DND-41 (cell line): ENCODE results near the gene HSPH1.
A peak's percentile ranks its signal among the peaks of the same experiment; 100 is the strongest.

ENCODE experiments used
- ATAC-seq: fragments of 200-7000 bp; cut with Tn5 transposase; 3 replicates; pipeline ENCODE4 v1.9.1; 2021; ENCODE audit warnings: low read depth; ENCODE audit not compliant: insufficient read depth
- DNase-seq: peaks from one replicate; pipeline ENCODE4 v3.0.0-alpha.2; 2020
- H2AFZ ChIP-seq: 2 replicates; pipeline ENCODE4 v1.6.0; 2012; ENCODE audit warnings: low read depth, low read length
- H3K27ac ChIP-seq: 2 replicates; pipeline ENCODE4 v1.5.1; 2012; ENCODE audit warnings: low read length, inconsistent platforms
- H3K27me3 ChIP-seq: fragments of 200-600 bp; sonication (generic); 2 replicates; pipeline ENCODE4 v1.6.0; 2012; ENCODE audit warnings: low read length, mild to moderate bottlenecking, inconsistent platforms; ENCODE audit not compliant: insufficient read depth, poor library complexity
- H3K36me3 ChIP-seq: 2 replicates; pipeline ENCODE4 v1.5.1; 2012; ENCODE audit warnings: low read length, inconsistent platforms; ENCODE audit not compliant: insufficient read depth
- H3K4me1 ChIP-seq: 2 replicates; pipeline ENCODE4 v1.5.1; 2012; ENCODE audit warnings: mild to moderate bottlenecking, low read length; ENCODE audit not compliant: insufficient read depth
- H3K4me2 ChIP-seq: 2 replicates; pipeline ENCODE4 v1.6.0; 2012; ENCODE audit warnings: mild to moderate bottlenecking, moderate library complexity, low read length, inconsistent platforms; ENCODE audit not compliant: insufficient read depth
- H3K4me3 ChIP-seq, 2 experiments: fragments of 200-600 bp in 1 of 2; shearing (Covaris generic) in 1 of 2; 2 replicates each; pipeline ENCODE4 v1.5.1; 2012 to 2016; ENCODE audit warnings: inconsistent platforms in 2 of 2, low read length in 2 of 2, mild to moderate bottlenecking in 2 of 2, low read depth in 1 of 2, moderate library complexity in 1 of 2
- H3K79me2 ChIP-seq: 2 replicates; pipeline ENCODE4 v1.6.0; 2012; ENCODE audit warnings: low read length, inconsistent platforms; ENCODE audit not compliant: insufficient read depth
- H3K9ac ChIP-seq: 2 replicates; pipeline ENCODE4 v1.6.0; 2012; ENCODE audit warnings: low read depth, mild to moderate bottlenecking, inconsistent platforms, low read length, moderate library complexity
- H3K9me3 ChIP-seq: 2 replicates; pipeline ENCODE4 v1.5.1; 2012; ENCODE audit warnings: low read length, moderate library complexity, mild to moderate bottlenecking, inconsistent platforms; ENCODE audit not compliant: insufficient read depth, severe bottlenecking
- H4K20me1 ChIP-seq: 2 replicates; pipeline ENCODE4 v1.6.0; 2012; ENCODE audit warnings: low read length; ENCODE audit not compliant: insufficient read depth
- EZH2 ChIP-seq: IDR thresholded peaks from 3 replicates; pipeline ENCODE4 v1.6.1; 2012; ENCODE audit warnings: borderline replicate concordance, low read depth, mild to moderate bottlenecking, moderate library complexity, low read length, inconsistent platforms; ENCODE audit not compliant: severe bottlenecking
- TF ChIP-seq, protein P1 (sequence below): IDR thresholded peaks from 2 replicates; pipeline ENCODE4 v1.5.1; 2012; ENCODE audit warnings: borderline replicate concordance, low read length, moderate library complexity, mild to moderate bottlenecking; ENCODE audit not compliant: poor library complexity, severe bottlenecking; ENCODE audit errors: extremely low read depth

Gene HSPH1

DNA sequence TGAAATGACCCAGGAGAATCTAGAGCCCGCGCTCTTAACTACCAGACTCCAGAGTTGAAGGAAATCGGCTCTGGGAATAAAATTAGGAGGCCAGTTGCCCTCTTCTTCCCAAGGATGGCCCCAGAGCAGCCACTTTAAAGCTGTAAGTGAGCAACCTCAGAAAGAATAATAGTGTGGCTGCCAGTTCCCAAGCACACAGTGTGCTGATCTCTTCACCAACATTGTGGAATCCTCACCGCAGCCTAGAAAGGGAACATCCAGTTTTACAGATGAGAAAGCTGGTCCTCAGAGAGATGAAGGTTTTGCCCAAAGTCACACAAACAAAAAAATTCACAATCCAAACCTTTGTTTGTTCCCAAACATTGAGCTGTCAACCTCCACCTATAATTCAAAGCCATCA lies 39.6 kb downstream of the HSPH1 start:
- H2AFZ ChIP-seq = no peak overlapping the region
- no peaks in the 10 kb centered on the region for H3K9me3 ChIP-seq
- H3K4me3 ChIP-seq = no peak overlapping the region
- H3K27me3 ChIP-seq = peaks cover 10% of the 10 kb centered on the region
- no peak for TF ChIP-seq EZH2
- TF ChIP-seq, protein P1, sequence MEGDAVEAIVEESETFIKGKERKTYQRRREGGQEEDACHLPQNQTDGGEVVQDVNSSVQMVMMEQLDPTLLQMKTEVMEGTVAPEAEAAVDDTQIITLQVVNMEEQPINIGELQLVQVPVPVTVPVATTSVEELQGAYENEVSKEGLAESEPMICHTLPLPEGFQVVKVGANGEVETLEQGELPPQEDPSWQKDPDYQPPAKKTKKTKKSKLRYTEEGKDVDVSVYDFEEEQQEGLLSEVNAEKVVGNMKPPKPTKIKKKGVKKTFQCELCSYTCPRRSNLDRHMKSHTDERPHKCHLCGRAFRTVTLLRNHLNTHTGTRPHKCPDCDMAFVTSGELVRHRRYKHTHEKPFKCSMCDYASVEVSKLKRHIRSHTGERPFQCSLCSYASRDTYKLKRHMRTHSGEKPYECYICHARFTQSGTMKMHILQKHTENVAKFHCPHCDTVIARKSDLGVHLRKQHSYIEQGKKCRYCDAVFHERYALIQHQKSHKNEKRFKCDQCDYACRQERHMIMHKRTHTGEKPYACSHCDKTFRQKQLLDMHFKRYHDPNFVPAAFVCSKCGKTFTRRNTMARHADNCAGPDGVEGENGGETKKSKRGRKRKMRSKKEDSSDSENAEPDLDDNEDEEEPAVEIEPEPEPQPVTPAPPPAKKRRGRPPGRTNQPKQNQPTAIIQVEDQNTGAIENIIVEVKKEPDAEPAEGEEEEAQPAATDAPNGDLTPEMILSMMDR = no peak
- no peaks in the 10 kb centered on the region for H3K4me1 ChIP-seq
- no peaks in the 10 kb centered on the region for H4K20me1 ChIP-seq
- H3K36me3 ChIP-seq = no peaks in the 10 kb centered on the region
- H3K9ac ChIP-seq = no peak overlapping the region
- H3K79me2 ChIP-seq = no peaks in the 10 kb centered on the region
- no peak overlapping the region for H3K4me2 ChIP-seq
- no peak overlapping the region for H3K27ac ChIP-seq
- no peak for ATAC-seq
- DNase-seq = no peak

DNA sequence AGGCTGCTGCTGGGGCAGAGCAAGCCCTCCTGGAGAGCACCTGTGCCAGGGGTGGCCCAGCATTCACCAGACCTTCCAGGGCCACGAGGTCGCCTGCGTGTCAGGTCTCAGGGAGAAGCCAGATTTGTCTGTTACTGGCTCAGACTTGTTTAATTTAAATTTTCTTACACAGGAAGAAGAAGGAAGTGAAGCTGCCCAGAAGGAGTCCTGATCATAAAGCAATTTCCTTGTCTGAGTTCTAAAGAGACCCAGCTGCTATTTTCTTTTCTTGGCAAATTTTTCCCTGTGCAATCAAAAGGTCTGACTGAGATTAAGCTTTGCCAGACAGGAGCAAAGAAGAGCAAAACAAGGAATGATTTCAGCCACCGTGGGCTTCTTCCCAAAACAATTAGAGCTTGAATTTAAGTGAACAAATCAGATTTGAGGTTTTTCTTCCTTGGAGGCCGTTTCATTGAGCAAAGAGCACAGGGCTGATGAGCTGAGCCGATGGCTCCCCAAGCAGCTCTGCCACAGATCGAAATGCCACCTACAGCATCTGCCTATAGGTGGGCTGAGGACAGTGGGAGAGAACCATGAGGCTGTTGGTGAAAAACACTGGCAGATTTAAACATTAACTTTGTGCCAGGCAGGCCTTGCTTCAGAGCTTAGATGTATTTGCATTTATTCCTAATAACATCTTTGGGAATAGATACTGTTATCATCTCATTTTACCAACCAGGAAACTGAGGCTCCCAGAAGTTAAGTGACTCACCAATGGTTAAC lies 40.1 kb downstream of the HSPH1 start:
- no peak overlapping the region for H3K27ac ChIP-seq
- no peak for ATAC-seq
- H3K27me3 ChIP-seq = peaks cover 13% of the 10 kb centered on the region
- H3K9ac ChIP-seq = no peak overlapping the region
- no peak for DNase-seq
- no peaks in the 10 kb centered on the region for H4K20me1 ChIP-seq
- H3K79me2 ChIP-seq = no peaks in the 10 kb centered on the region
- no peaks in the 10 kb centered on the region for H3K4me1 ChIP-seq
- H3K4me3 ChIP-seq = no peak overlapping the region
- no peak overlapping the region for H2AFZ ChIP-seq
- H3K36me3 ChIP-seq = no peaks in the 10 kb centered on the region
- no peak overlapping the region for H3K4me2 ChIP-seq
- TF ChIP-seq EZH2 = no peak
- TF ChIP-seq, protein P1 = no peak
- H3K9me3 ChIP-seq = no peaks in the 10 kb centered on the region

GRCh38 chr13:31119966-31120700 lies 41.6 kb downstream of the HSPH1 start:
- peaks cover 18% of the 10 kb centered on the region for H3K27me3 ChIP-seq
- ATAC-seq = peak; percentile 63

More at GRCh38 chr13:31119966-31120700, 41.6 kb downstream of the HSPH1 start:
- H3K4me3 ChIP-seq = no peak overlapping the region
- no peaks in the 10 kb centered on the region for H3K4me1 ChIP-seq
- TF ChIP-seq EZH2 = no peak
- TF ChIP-seq, protein P1 = no peak
- no peak overlapping the region for H3K4me2 ChIP-seq
- no peaks in the 10 kb centered on the region for H3K79me2 ChIP-seq
- H2AFZ ChIP-seq = no peak overlapping the region
- no peak overlapping the region for H3K27ac ChIP-seq
- no peaks in the 10 kb centered on the region for H4K20me1 ChIP-seq
- H3K9me3 ChIP-seq = no peaks in the 10 kb centered on the region
- no peaks in the 10 kb centered on the region for H3K36me3 ChIP-seq
- DNase-seq = peak; percentile 13
- no peak overlapping the region for H3K9ac ChIP-seq
